Measurements from ENCODE around the gene F11R.
"Not testable (repeated sequence)": the region's sequence is repeated elsewhere in the genome, so short reads cannot be mapped to it uniquely, and the experiment has no call there.

The F11R gene

DNA sequence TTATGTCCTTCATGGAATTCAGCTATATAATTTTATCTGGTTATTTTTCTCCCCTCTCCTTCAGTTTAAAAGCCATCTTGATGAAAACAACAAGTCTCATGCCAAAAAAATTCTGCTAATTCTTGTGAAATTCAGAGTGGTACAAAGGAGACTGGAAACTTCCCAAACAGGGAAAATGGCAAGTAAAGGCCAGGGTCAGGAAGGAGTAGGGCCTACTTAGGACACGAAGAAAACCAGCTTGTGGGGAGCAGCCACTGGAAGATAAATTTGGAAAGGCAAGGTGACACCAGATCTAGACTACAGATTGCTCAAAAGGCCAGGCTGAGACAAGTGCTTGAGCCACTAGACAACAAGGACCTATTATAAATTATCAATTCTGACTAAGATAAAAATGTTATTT lies 11.5 kb upstream of the F11R start:
- H3K4me3 ChIP-seq (ENCODE audit: low read depth, low read length), result no peak overlapping the region
- in situ Hi-C loops (cut with HindIII; ENCODE audit: low sequenced_read_pairs), result no loop called here
- TF ChIP-seq, protein P1, sequence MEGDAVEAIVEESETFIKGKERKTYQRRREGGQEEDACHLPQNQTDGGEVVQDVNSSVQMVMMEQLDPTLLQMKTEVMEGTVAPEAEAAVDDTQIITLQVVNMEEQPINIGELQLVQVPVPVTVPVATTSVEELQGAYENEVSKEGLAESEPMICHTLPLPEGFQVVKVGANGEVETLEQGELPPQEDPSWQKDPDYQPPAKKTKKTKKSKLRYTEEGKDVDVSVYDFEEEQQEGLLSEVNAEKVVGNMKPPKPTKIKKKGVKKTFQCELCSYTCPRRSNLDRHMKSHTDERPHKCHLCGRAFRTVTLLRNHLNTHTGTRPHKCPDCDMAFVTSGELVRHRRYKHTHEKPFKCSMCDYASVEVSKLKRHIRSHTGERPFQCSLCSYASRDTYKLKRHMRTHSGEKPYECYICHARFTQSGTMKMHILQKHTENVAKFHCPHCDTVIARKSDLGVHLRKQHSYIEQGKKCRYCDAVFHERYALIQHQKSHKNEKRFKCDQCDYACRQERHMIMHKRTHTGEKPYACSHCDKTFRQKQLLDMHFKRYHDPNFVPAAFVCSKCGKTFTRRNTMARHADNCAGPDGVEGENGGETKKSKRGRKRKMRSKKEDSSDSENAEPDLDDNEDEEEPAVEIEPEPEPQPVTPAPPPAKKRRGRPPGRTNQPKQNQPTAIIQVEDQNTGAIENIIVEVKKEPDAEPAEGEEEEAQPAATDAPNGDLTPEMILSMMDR (IDR thresholded peaks at IDR 0.05; ENCODE audit: low read depth, low read length, missing control alignments), result no peak
- no peak for DNase-seq (ENCODE audit: low read depth)

- in situ Hi-C loops (cut with HindIII; ENCODE audit: low sequenced_read_pairs), result no loop called here
- no peak overlapping the region for H3K4me3 ChIP-seq (ENCODE audit: low read depth, low read length)
- DNase-seq (ENCODE audit: low read depth), result no peak
- TF ChIP-seq, protein P1 (IDR thresholded peaks at IDR 0.05; ENCODE audit: low read depth, low read length, missing control alignments), result no peak
These were observed 10.9 kb upstream of the F11R start for GRCh38 chr1:161031874-161032273.

- DNase-seq (ENCODE audit: low read depth); H3K4me3 ChIP-seq (ENCODE audit: low read depth, low read length); in situ Hi-C loops (cut with HindIII; ENCODE audit: low sequenced_read_pairs): not testable (repeated sequence)
These were observed 8.5 kb upstream of the F11R start for GRCh38 chr1:161029466-161029865.

GRCh38 chr1:161026954-161027353 lies 6.0 kb upstream of the F11R start:
- H3K4me3 ChIP-seq (ENCODE audit: low read depth, low read length); DNase-seq (ENCODE audit: low read depth); in situ Hi-C loops (cut with HindIII; ENCODE audit: low sequenced_read_pairs): not testable (repeated sequence)

DNA sequence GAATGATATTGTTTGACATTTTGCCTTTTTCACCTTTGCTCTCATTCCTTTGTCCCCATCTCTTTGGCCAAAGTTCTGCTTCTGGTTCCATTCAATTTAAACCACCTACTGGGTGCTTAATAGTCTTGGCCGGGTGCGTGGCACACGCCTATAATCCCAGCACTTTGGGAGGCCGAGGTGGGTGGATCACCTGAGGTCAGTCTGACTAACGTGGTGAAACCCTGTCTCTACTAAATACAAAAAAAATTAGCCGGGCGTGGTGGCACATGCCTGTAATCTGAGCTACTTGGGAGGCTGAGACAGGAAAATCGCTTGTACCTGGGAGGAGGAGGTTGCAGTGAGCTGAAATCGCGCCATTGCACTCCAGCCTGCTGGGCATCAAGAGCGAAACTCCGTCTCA lies 1.5 kb upstream of the F11R start:
- in situ Hi-C loops (cut with HindIII; ENCODE audit: low sequenced_read_pairs); DNase-seq (ENCODE audit: low read depth); H3K4me3 ChIP-seq (ENCODE audit: low read depth, low read length): not testable (repeated sequence)

GRCh38 chr1:161021970-161022353 lies 1.0 kb upstream of the F11R start:
- H3K4me3 ChIP-seq (ENCODE audit: low read depth, low read length), result no peak overlapping the region
- DNase-seq (ENCODE audit: low read depth), result no peak
- in situ Hi-C loops (cut with HindIII; ENCODE audit: low sequenced_read_pairs), result no loop called here
- TF ChIP-seq, protein P1 (IDR thresholded peaks at IDR 0.05; ENCODE audit: low read depth, low read length, missing control alignments), result no peak

- DNase-seq (ENCODE audit: low read depth), result no peak
- TF ChIP-seq, protein P1 (IDR thresholded peaks at IDR 0.05; ENCODE audit: low read depth, low read length, missing control alignments), result no peak
- in situ Hi-C loops (cut with HindIII; ENCODE audit: low sequenced_read_pairs), result no loop called here
These were observed 415 bp upstream of the F11R start for GRCh38 chr1:161021165-161021969.

GRCh38 chr1:161019751-161020495 lies 1.0 kb downstream of the F11R start:
- H3K4me3 ChIP-seq (ENCODE audit: low read depth, low read length), result peak overlapping the region; percentile 50
- TF ChIP-seq, protein P1 (IDR thresholded peaks at IDR 0.05; ENCODE audit: low read depth, low read length, missing control alignments), result no peak
- no peak for DNase-seq (ENCODE audit: low read depth)
- in situ Hi-C loops (cut with HindIII; ENCODE audit: low sequenced_read_pairs), result no loop called here

More at GRCh38 chr1:161021165-161021969, 415 bp upstream of the F11R start:
- peak overlapping the region; percentile 50 for H3K4me3 ChIP-seq (ENCODE audit: low read depth, low read length)

DNA sequence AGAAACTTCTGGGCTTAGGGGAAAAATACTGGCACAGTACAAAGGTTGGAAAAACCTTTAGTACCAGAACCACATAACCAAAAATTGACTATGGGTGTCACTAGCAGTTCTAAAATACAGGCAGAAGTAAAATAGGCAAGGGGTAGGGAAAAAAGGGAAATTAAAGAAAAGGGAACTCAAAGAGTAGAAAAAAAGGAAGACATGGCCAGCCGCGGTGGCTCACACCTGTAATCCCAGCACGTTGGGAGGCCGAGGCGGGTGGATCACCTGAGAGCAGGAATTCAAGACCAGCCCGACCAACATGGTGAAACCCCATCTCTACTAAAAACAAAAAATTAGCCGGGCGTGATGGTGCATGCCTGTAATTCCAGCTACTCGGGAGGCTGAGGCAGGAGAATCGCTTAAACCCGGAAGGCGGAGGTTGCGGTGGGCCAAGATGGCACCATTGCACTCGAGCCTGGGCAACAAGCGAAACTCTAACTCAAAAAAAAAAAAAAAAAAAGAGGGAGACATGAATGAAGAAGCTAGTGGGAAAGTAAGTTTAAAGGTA lies 1.8 kb downstream of the F11R start:
- H3K4me3 ChIP-seq (ENCODE audit: low read depth, low read length); in situ Hi-C loops (cut with HindIII; ENCODE audit: low sequenced_read_pairs); DNase-seq (ENCODE audit: low read depth): not testable (repeated sequence)

Data from astrocyte of the cerebellum (primary cell).